Hematopoietic multipotent progenitor cell treated with erythropoietin and hydrocortisone succinate and interleukin-3 and kit ligand, for 4 days (in vitro differentiated cells): ENCODE data around the gene ROR1.

Experiments
- DNase-seq: peaks from one replicate; pipeline ENCODE4 v3.0.0-alpha.2; 2015

ROR1 gene

GRCh38 chr1:63773815-63774616 lies at the start of gene ROR1:
Gene ROR1 (plus strand): TSS chr1:63774017.
- peak; percentile 89 for DNase-seq

GRCh38 chr1:63724375-63724899 lies 49.4 kb upstream of the ROR1 start:
- no peak for DNase-seq

- no peak for DNase-seq
These were observed 45.1 kb upstream of the ROR1 start for GRCh38 chr1:63728611-63729226.

GRCh38 chr1:63729227-63729620 lies 44.6 kb upstream of the ROR1 start:
- DNase-seq, result no peak

- DNase-seq, result peak; percentile 15
These were observed 43.6 kb upstream of the ROR1 start for GRCh38 chr1:63730211-63730610.

GRCh38 chr1:63731117-63732043 lies 42.4 kb upstream of the ROR1 start:
- no peak for DNase-seq

DNA sequence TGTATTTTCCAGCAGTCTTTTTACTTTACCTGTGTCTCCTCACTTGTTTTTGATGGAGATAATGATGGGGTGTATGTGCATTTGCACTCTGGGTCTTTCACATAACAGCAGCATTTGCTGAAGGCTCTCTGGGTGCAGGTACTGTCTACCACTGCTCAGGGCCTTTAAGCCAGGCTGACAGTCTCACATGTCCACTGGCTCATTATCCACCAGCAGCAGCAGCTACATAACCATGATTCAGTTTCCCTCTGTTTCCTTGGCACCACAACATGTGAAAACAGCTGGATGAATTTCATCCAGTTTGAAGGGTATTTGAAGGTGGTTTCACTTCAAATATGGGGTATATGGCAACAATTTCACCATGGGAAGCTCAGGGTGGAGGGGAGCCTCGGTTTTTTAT lies 41.2 kb upstream of the ROR1 start:
- DNase-seq, result no peak

DNA sequence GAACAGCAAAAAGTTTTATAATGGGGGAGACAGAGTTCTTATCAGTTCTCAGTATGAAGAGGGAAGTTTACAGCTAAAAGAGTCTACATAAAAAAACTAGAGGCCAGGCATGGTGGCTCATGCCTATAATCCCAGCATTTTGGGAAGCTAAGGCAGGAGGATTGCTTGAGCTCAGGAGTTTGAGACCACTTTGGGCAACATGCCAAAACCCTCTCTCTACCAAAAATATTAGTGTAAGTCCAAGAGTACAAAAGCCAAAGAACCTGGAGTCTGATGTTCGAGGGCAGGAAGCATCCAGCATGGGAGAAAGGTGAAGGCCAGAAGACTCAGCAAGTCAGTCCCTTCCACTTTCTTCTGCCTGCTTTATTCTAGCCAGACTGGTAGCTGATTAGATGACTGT lies 35.0 kb upstream of the ROR1 start:
- DNase-seq, result no peak

- DNase-seq, result no peak
These were observed 34.4 kb upstream of the ROR1 start for GRCh38 chr1:63739452-63739851.

DNA sequence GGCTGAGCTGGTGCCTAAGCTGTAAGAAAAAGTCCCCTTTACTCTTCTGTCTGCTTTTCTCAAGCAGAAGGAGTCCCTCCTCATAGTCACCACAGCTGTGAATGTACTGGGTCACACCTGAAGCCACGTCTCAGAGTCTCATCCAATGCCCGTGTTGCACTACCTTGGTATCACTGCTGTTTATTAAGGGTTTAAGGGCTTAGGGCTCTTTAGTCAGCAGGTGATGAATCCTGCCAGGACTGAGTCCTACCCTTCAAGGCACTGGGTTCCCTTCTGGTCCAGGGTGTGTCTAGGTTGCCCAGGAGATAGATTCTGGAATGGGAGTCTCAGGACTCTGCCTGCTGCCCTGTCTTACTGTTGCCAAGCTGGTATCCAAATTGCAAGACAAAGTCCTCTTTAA lies 33.4 kb upstream of the ROR1 start:
- no peak for DNase-seq

- peak; percentile 10 for DNase-seq
These were observed 31.3 kb upstream of the ROR1 start for GRCh38 chr1:63742526-63742925.

- no peak for DNase-seq
These were observed 30.0 kb upstream of the ROR1 start for GRCh38 chr1:63743781-63744180.

DNA sequence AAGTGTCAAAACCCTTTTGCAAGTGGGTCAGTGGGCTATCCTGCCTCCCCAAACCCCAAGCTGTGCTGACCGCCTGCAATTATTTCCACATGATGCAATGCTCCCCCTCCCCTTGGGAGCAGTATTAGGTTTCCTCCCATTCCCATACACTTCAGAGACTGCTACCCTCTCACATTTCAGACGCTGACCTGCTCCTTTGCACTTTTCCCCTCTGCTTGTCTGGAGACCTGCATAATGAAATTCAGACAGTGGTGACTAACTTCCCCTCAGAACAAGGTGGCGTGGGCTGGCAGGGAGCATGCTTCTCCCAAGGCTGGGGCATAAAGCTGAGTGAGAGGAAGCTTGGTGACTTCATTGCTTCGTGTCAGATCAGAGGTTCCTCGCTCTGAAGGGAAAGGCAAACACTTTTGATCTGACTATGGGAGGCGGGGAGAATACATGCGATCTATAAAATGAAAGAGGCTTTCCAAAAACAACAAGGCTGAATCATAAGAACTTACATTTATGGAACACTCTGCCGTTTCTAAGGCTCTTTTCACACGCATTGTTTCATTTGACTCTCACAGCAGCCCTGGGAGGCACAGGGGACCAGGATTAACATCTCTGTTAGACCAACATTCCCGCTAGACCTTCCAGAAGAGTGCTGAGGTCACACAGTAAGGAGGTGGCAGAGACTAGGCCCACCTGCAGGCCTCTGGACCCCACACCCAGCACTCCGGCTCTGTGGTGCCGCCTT lies 27.5 kb upstream of the ROR1 start:
- DNase-seq, result peak; percentile 18

GRCh38 chr1:63747445-63747844 lies 26.4 kb upstream of the ROR1 start:
- no peak for DNase-seq

DNA sequence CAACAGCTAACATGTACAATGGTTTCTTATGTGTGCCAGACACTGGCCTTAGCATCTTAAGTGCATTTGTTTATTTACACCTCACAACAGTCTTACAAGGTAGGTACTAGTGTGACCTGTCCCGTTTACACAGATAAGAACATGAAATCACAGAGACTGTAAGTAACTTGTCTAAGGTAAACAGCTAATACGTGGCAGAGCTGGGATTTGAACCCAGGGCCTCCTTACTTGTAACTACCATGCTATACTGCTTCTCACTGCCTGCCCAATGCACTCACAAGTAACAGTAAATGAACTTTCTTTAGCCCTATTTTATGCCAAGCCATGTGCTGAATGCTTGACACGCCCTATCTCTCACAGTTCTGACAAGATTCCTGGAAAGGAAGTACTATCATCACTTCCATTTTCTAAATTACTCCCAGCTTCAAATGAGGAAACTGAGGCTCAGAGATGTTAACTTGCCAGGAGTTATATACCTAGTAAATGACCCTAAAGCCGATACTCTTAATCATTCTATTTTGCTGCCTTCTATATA lies 25.7 kb upstream of the ROR1 start:
- DNase-seq, result no peak

DNA sequence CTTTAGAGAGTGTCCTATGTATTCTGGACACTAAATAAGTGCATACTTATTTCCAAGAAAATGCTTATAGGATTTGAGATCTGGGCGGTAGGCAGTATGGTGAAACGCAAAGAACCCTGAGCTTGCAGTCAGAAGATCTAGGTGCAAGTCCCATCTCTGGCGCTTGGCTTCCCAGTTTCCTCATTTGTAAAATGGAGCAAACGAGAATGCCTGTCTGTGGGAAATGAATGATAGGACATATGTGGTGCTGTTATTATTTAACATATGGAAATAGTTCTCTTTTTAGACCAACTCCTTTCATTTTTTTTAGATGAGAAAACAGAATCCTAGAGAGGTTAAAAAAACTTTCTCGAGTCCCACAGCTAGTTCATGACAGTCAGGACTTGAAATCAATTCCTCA lies 25.2 kb upstream of the ROR1 start:
- DNase-seq, result no peak

GRCh38 chr1:63750721-63751120 lies 23.1 kb upstream of the ROR1 start:
- no peak for DNase-seq

GRCh38 chr1:63752176-63752575 lies 21.6 kb upstream of the ROR1 start:
- DNase-seq, result no peak

DNA sequence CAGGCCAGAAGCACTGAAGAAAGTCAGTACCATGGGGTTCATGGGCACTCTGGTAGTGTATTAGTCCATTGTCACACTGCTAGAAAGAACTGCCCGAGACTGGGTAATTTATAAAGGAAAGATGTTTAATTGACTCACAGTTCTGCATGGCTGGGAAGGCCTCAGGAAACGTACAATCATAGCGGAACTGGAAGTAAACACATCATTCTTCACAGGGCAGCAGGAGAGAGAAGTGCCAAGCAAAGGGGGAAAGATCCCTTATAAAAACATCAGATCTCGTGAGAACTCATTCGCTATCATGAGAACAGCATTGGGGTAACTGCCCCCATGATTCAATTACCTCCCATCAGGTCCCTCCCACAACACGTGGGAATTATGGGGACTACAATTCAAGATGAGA lies 20.2 kb upstream of the ROR1 start:
- no peak for DNase-seq

- DNase-seq, result no peak
These were observed 17.0 kb upstream of the ROR1 start for GRCh38 chr1:63756839-63757238.

GRCh38 chr1:63757334-63757733 lies 16.5 kb upstream of the ROR1 start:
- no peak for DNase-seq

DNA sequence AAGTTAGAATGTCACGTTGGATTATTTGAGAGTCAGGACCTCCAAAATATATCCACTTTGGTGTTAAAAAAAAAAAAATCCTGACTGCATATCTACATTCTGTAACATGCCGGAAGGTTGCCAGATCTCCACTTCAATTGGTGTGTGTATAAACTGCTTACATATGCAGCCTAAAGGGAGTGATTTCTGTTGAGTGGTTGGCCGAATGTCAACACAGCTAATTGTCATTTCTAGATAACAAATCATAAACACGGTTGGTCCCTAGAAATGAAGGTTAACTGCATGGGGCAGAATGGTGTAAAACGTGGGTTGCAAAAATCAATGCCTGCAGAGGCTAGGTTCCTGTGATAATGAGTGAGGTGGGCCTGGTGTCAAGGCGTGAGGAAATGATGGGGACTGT lies 15.0 kb upstream of the ROR1 start:
- no peak for DNase-seq
